GM10266 (cell line): ENCODE measurements around the gene MACROD2.
"Not testable (repeated sequence)": the region's sequence is repeated elsewhere in the genome, so short reads cannot be mapped to it uniquely, and the experiment has no call there.

ENCODE experiments used
- DNase-seq: peaks from one replicate; pipeline ENCODE4 v3.0.0; 2012; ENCODE audit errors: extremely low spot score
- TF ChIP-seq, protein P1 (sequence below): IDR thresholded peaks from 2 replicates; pipeline ENCODE4 v1.5.1; 2012; ENCODE audit warnings: mild to moderate bottlenecking, low read depth; ENCODE audit not compliant: control insufficient read depth, insufficient read depth; ENCODE audit errors: missing control alignments

MACROD2 gene

DNA sequence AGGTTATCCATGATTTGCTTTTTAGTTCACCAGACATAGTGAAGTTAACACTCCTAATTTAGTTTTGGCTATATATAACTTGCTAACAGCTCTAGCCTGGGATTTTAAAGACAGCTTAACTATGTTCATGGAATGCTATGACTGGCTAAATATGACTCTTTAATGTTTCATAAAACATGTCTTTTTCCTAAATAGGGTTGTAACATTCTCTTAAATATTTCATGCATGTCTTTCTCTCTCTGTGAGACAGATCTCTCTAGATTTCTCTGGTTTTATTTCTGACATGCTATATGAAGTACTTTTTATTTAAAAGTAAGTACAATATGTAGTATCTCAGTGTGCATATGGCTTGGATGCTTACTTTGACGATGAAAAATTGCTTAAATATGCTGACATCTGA, 35.7 kb downstream of the MACROD2 start:
- no peak for DNase-seq
- TF ChIP-seq, protein P1, sequence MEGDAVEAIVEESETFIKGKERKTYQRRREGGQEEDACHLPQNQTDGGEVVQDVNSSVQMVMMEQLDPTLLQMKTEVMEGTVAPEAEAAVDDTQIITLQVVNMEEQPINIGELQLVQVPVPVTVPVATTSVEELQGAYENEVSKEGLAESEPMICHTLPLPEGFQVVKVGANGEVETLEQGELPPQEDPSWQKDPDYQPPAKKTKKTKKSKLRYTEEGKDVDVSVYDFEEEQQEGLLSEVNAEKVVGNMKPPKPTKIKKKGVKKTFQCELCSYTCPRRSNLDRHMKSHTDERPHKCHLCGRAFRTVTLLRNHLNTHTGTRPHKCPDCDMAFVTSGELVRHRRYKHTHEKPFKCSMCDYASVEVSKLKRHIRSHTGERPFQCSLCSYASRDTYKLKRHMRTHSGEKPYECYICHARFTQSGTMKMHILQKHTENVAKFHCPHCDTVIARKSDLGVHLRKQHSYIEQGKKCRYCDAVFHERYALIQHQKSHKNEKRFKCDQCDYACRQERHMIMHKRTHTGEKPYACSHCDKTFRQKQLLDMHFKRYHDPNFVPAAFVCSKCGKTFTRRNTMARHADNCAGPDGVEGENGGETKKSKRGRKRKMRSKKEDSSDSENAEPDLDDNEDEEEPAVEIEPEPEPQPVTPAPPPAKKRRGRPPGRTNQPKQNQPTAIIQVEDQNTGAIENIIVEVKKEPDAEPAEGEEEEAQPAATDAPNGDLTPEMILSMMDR: no peak

DNA sequence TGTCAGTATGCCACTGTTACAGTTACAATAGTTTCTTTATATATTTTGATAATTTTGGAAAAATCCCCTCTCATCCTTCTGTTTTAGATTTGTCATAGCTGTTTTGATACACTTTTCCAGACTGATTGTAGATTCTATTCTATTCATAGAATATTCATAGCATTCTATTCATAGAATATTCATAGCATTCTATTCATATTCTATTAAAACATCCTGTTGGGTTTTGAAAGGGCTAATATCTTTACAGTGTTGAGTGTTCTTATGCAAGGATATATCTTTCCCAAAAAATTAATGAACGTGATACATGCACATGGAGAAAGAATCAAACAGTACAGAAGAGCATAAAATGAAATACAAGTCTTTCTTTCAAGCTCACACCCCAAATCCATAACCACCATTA, 38.0 kb downstream of the MACROD2 start:
- no peak for DNase-seq
- TF ChIP-seq, protein P1: no peak

DNA sequence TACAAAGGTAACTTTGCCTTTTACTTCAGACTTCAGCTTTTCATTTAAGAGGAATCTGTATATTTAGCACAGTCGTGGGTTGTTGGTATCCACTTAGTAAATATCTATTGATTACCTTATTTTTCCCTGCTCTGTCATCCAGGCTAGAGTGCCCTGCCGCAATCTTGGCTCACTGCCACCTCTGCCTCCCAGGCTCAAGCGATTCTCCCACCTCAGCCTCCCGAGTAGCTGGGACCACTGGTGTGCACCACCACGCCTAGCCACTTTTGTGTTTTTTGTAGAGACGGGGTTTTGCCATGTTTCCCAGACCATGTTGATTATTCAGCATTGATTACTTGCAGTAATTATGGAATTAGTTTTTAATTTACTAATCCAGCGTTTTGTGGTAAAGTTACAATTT, 41.3 kb downstream of the MACROD2 start:
- TF ChIP-seq, protein P1: no peak
- DNase-seq: no peak

DNA sequence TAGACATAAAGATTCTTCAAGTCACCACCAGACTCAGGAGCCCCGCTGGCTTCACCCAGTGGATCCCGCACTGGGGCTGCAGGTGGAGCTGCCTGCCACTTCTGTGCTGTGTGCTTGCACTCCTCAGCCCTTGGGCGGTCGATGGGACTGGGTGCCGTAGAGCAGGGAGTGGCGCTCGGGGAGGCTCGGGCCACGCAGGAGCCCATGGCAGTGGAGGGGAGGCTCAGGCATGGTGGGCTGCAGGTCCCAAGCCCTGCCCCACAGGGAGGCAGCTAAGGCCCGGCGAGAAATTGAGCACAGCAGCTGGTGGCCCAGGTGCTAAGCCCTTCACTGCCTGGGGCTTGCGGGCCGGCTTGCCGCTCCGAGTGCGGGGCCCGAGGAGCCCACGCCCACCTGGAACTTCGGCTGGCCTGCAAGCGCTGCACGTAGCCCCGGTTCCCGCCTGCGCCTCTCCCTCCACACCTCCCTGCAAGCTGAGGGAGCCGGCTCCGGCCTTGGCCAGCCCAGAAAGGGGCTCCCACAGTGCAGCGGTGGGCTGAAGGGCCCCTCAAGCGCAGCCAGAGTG, 49.5 kb downstream of the MACROD2 start:
- DNase-seq: not testable (repeated sequence)

DNA sequence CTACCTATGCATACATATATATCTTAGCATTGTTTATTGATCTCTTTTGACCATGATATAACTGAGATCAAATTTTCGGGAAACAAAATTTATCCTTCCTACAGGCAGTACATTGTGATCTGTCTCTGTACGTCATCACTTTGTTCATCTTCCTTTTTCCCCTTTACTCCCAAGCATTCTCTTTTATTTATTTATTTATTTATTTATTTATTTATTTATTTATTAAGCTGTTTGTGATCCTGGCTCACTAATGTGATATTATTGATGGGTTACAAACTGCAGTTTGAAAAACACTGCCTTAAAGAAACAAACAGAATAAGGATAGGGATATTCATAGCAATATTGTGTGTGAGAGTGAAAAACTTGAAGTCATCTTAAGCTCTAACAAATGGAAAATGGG, 51.2 kb downstream of the MACROD2 start:
- no peak for DNase-seq
- TF ChIP-seq, protein P1: no peak

DNA sequence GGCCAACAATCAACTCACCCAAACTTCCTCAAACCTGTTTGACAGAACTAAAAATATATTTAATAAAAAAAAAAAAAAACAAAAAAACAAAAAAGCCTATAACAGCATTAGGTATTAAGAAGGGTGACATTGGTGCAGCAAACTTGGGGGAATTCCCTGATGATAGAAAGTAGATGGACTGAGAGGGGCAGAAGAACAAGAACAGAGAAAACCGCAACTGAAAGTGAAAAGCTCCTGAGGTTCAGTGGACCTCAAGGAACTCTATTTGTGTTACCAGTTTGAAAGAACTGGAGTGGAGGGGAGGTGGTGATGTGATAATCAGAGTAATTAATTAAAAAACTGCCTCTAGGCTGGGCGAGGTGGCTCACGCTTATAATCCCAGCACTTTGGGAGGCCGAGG, 53.8 kb downstream of the MACROD2 start:
- DNase-seq: peak; percentile 14

DNA sequence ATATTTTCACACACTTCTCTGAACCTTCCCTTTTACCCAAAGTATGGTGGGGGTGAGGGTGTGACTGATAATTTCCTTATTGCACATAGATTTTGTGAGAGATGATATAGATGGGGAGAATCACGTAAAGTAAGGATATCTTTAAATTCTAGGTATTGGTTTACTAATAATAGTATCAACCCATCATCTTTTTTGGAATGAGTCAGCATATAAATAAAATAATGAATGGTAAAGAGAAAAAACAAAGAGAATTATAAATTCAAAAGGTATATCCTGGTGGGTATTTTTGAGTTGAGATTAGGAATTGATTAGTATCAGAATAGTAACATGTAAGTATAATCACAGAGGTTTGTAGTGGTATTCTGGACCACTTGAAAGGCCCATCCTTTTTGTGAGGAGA, 56.1 kb downstream of the MACROD2 start:
- TF ChIP-seq, protein P1: no peak
- DNase-seq: no peak

More for the DNA sequence above, 53.8 kb downstream of the MACROD2 start:
- TF ChIP-seq, protein P1: no peak
